HG02571 (cell line): ENCODE data around the gene PDPK1.

Experiments
- ATAC-seq: cut with Tn5 transposase; IDR thresholded peaks from one replicate; pipeline ENCODE4 v1.9.1; 2021; ENCODE audit warnings: mild to moderate bottlenecking, moderate library complexity; ENCODE audit not compliant: unreplicated experiment

The PDPK1 gene

GRCh38 chr16:2505695-2506094, 32.1 kb upstream of the PDPK1 start:
- ATAC-seq: no peak

GRCh38 chr16:2507052-2507659, 30.7 kb upstream of the PDPK1 start:
- no peak for ATAC-seq

GRCh38 chr16:2507665-2508064, 30.2 kb upstream of the PDPK1 start:
- ATAC-seq: no peak

- no peak for ATAC-seq
These were observed 29.0 kb upstream of the PDPK1 start for GRCh38 chr16:2508722-2509400.

- ATAC-seq: no peak
These were observed 26.6 kb upstream of the PDPK1 start for GRCh38 chr16:2511128-2511800.

- no peak for ATAC-seq
These were observed 25.7 kb upstream of the PDPK1 start for GRCh38 chr16:2511996-2512734.

GRCh38 chr16:2512735-2513404, 25.0 kb upstream of the PDPK1 start:
- ATAC-seq: no peak

- ATAC-seq: peak; percentile 56
These were observed 24.2 kb upstream of the PDPK1 start, which contains the start of gene ATP6V0C for GRCh38 chr16:2513405-2514332. Gene ATP6V0C, plus strand, starts transcription at chr16:2513952. Its CDS starts 152 bp downstream, at chr16:2514104.

- ATAC-seq: no peak
These were observed 23.3 kb upstream of the PDPK1 start for GRCh38 chr16:2514333-2515179.

GRCh38 chr16:2515180-2515851, 22.5 kb upstream of the PDPK1 start:
- no peak for ATAC-seq

GRCh38 chr16:2516391-2517240, 21.2 kb upstream of the PDPK1 start:
- ATAC-seq: no peak

GRCh38 chr16:2517954-2518605, 19.7 kb upstream of the PDPK1 start:
- no peak for ATAC-seq

- ATAC-seq: no peak
These were observed 18.8 kb upstream of the PDPK1 start for GRCh38 chr16:2518823-2519710.

- ATAC-seq: no peak
These were observed 18.1 kb upstream of the PDPK1 start for GRCh38 chr16:2519711-2520080.

GRCh38 chr16:2520097-2520783, 17.6 kb upstream of the PDPK1 start, which contains the start of gene AMDHD2:
Gene AMDHD2, plus strand, starts transcription at chr16:2520371. Its CDS starts 88 bp downstream, at chr16:2520459.
- peak; percentile 45 for ATAC-seq
